Testis (tissue), 3 donors: Measurements from ENCODE around the gene STARD3NL. TPM values are rescaled to one million over a fixed set of nuclear protein-coding genes. Genes with fewer than 3 reads are reported as not detected.
A peak's percentile ranks its signal among the peaks of the same experiment; 100 is the strongest.
"Not testable (repeated sequence)": the region's sequence is repeated elsewhere in the genome, so short reads cannot be mapped to it uniquely, and the experiment has no call there.

Source experiments
- DNase-seq: peaks from one replicate; pipeline ENCODE4 v3.0.0-alpha.2; 2019
- H3K27ac ChIP-seq, 2 donors: fragments of 200-600 bp; sonication (generic); one replicate each; pipeline ENCODE4 v1.5.1; 2019
- H3K27me3 ChIP-seq: fragments of 200-600 bp; sonication (generic); one replicate; pipeline ENCODE4 v1.5.1; 2019
- H3K36me3 ChIP-seq: fragments of 200-600 bp; sonication (generic); one replicate; pipeline ENCODE4 v1.5.1; 2017; ENCODE audit warnings: low read depth; ENCODE audit errors: missing control alignments
- H3K4me1 ChIP-seq: fragments of 200-600 bp; sonication (generic); one replicate; pipeline ENCODE4 v1.5.1; 2019
- H3K4me3 ChIP-seq, 2 donors: fragments of 200-600 bp; sonication (generic); one replicate each; pipeline ENCODE4 v1.5.1; 2017 to 2019
- H3K9me3 ChIP-seq: fragments of 200-600 bp; sonication (generic); one replicate; pipeline ENCODE4 v1.5.1; 2017
- POLR2A ChIP-seq: fragments of 450-650 bp; IDR thresholded peaks from one replicate; pipeline ENCODE4 v1.6.1; 2017; ENCODE audit warnings: antibody characterized with exemption, mild to moderate bottlenecking, moderate library complexity
- WGBS, 2 donors: methylation state at CpG; one replicate each; pipeline ENCODE4 v1.1.5; 2018; 5-methylcytosine and 5-hydroxymethylcytosine counted together
- intact Hi-C: fragments of 100-400 bp; cut with DNase I; formaldehyde crosslinking; loops from one replicate; pipeline ENCODE4 v1.15.1; 2023; ENCODE audit warnings: low total_unique reads
- polyA plus RNA-seq: library from polyadenylated mRNA; stranded (reverse); fragments of 350-450 nt; fragmentation: Illumina TruSeq; extraction: RNeasy Lipid Tissue Mini Kit (QIAGEN cat#74804); gene quantifications from one replicate; pipeline ENCODE4 v1.2.3, GENCODE V29; 2014; ENCODE audit warnings: low read depth, low replicate concordance; ENCODE audit not compliant: insufficient read depth
- total RNA-seq, 2 donors: library from RNA; depleted of rRNA; stranded (reverse); fragments of >200 nt; gene quantifications; one replicate each; pipeline ENCODE4 v1.2.3, GENCODE V29; 2016
- TF ChIP-seq, protein P1 (sequence below), 3 experiments: fragments of 450-650 bp in 2 of 3; fragments of 200-600 bp in 1 of 3; sonication (generic) in 1 of 3; IDR thresholded peaks; one replicate each; pipeline ENCODE4 v1.5.1; 2016 to 2019; ENCODE audit warnings: antibody characterized with exemption in 3 of 3, mild to moderate bottlenecking in 2 of 3, moderate library complexity in 1 of 3

The STARD3NL gene
- total and polyA plus RNA-seq, 3 donors from 2014 or later, result 52.2 to 66.1 (median 60.4) TPM

GRCh38 chr7:38169847-38170246, 8.2 kb upstream of the STARD3NL start:
- 70 to 100% methylated on average over 1 to 2 of the region's 2 CpGs for WGBS, 2 donors
- H3K36me3 ChIP-seq, result no peaks in the 10 kb centered on the region
- DNase-seq, result no peak
- H3K4me1 ChIP-seq, result no peaks in the 10 kb centered on the region
- TF ChIP-seq POLR2A, result no peak
- TF ChIP-seq, protein P1, sequence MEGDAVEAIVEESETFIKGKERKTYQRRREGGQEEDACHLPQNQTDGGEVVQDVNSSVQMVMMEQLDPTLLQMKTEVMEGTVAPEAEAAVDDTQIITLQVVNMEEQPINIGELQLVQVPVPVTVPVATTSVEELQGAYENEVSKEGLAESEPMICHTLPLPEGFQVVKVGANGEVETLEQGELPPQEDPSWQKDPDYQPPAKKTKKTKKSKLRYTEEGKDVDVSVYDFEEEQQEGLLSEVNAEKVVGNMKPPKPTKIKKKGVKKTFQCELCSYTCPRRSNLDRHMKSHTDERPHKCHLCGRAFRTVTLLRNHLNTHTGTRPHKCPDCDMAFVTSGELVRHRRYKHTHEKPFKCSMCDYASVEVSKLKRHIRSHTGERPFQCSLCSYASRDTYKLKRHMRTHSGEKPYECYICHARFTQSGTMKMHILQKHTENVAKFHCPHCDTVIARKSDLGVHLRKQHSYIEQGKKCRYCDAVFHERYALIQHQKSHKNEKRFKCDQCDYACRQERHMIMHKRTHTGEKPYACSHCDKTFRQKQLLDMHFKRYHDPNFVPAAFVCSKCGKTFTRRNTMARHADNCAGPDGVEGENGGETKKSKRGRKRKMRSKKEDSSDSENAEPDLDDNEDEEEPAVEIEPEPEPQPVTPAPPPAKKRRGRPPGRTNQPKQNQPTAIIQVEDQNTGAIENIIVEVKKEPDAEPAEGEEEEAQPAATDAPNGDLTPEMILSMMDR (IDR thresholded peaks at IDR 0.05), result no peak
- H3K27ac ChIP-seq, result no peak overlapping the region
- no peaks in the 10 kb centered on the region for H3K27me3 ChIP-seq
- no peak overlapping the region for H3K4me3 ChIP-seq
- H3K9me3 ChIP-seq, result no peaks in the 10 kb centered on the region
- intact Hi-C loops, result no loop called here

GRCh38 chr7:38171623-38172391, 6.2 kb upstream of the STARD3NL start:
- no peaks in the 10 kb centered on the region for H3K9me3 ChIP-seq
- no peaks in the 10 kb centered on the region for H3K36me3 ChIP-seq
- H3K27ac ChIP-seq, result no peak overlapping the region
- no peak for DNase-seq
- TF ChIP-seq POLR2A, result no peak
- TF ChIP-seq, protein P1 (IDR thresholded peaks at IDR 0.05), result no peak
- no peaks in the 10 kb centered on the region for H3K27me3 ChIP-seq
- no peak overlapping the region for H3K4me3 ChIP-seq
- 80 to 82% methylated on average over 6 of the region's 6 CpGs for WGBS, 2 donors
- H3K4me1 ChIP-seq, result no peaks in the 10 kb centered on the region
- intact Hi-C loops, result no loop called here

- H3K36me3 ChIP-seq, H3K4me3 ChIP-seq, H3K4me1 ChIP-seq, H3K27me3 ChIP-seq, H3K27ac ChIP-seq, H3K9me3 ChIP-seq, intact Hi-C loops: not testable (repeated sequence)
- DNase-seq, result peak; percentile 15
- WGBS, 2 donors, result 88% methylated on average over 9 of the region's 9 CpGs
Measured at GRCh38 chr7:38175547-38175946, 2.5 kb upstream of the STARD3NL start.

DNA sequence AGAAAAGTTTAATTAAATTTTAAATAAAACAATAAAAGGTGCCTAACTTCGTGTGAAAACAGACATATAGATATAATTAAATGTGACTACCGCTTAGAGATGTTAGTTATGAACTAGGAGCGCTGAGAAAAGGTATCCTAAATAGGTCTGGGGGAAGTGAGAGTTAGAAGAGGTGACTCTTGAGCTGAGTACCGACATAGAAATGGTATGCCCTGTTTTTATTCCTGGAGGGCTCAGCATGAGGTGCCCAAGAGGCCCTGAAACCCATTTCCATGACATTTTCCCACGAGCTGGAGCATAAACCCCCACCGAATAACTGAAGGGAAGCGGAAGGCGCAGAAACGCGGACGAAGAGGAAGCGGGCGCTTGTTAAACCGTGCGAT, 433 bp upstream of the STARD3NL start:
- intact Hi-C loops, result no loop called here
- TF ChIP-seq POLR2A, result no peak
- TF ChIP-seq, protein P1 (IDR thresholded peaks at IDR 0.05), result no peak
- Histone ChIP-seq H3K4me3 (peak overlapping the region; percentile 91 to 98), H3K9me3 (no peaks in the 10 kb centered on the region), H3K4me1 (peaks cover 10% of the 10 kb centered on the region), H3K27me3 (no peaks in the 10 kb centered on the region), H3K27ac (peak overlapping the region; percentile 95 to 96), H3K36me3 (no peaks in the 10 kb centered on the region)
- 4 to 5% methylated on average over 11 to 15 of the region's 15 CpGs for WGBS, 2 donors
- no peak for DNase-seq

DNA sequence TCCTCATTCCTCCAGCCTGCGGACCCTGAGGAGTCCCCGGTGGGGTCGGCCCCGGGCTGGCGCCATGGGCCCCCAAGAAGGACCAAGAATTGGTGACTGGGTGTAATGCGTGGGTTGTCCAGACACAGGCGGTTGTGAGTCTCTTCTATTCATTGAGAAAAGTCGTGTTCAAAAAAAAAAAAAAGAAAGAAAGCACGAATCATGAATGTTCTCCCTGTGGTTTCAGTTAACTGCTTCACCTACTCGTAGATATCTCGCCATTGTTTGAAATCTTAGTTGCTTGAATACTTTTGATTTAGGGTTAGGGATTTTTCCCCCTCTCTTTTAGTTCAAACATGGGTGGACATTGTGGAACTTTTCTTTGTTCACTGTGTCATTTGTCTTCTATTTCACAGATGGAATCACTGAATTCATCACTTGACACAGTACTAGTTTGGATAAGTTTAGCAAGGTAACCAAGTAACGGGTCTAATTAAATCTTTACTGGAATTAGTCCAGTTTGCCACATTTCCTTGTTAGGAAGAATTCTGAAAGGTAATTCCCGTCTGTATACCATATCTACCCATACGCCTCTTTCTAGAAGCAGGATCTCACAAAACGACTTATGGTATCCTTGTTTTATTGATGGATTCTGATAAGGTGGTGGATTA, 775 bp downstream of the STARD3NL start:
- 7% methylated on average over 14 to 15 of the region's 15 CpGs for WGBS, 2 donors
- TF ChIP-seq, protein P1 (IDR thresholded peaks at IDR 0.05), result no peak
- TF ChIP-seq POLR2A, result no peak
- Histone ChIP-seq H3K27ac (peak overlapping the region; percentile 95 to 96), H3K36me3 (no peaks in the 10 kb centered on the region), H3K9me3 (no peaks in the 10 kb centered on the region), H3K4me1 (peaks cover 10% of the 10 kb centered on the region), H3K27me3 (no peaks in the 10 kb centered on the region), H3K4me3 (peak overlapping the region; percentile 91 to 98)
- no peak for DNase-seq
- intact Hi-C loops, result no loop called here
